ENCODE data around the gene CADM1.

The CADM1 gene

DNA sequence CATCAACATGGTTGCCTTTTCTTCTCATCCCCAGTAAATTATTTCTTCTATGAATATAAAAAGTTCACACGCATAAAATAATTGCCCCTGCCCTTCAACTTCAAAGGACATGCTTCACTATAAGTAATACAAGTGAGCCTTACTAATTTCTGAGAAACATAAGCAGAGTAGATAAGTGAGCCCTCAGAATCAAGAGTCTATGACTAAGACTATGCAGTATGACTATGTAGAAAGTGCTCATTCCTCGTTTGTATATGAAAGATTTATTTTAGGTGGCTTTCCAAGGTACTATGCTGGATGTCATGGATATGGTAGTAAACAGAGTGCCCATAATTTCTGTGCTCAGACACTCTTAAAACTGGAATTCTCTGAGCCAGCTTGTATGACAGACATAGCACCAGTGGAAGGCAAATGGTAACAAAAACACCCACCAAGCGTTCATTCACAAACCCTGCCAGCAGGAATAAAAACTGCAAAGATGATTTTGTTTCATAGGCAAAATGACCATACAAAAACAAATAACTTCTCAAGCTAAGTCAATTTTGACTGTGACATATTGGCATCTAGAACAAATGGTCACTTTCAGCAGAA lies 189.8 kb downstream of the CADM1 start:
- DNase-seq (ENCODE audit: low spot score) = no peak

DNA sequence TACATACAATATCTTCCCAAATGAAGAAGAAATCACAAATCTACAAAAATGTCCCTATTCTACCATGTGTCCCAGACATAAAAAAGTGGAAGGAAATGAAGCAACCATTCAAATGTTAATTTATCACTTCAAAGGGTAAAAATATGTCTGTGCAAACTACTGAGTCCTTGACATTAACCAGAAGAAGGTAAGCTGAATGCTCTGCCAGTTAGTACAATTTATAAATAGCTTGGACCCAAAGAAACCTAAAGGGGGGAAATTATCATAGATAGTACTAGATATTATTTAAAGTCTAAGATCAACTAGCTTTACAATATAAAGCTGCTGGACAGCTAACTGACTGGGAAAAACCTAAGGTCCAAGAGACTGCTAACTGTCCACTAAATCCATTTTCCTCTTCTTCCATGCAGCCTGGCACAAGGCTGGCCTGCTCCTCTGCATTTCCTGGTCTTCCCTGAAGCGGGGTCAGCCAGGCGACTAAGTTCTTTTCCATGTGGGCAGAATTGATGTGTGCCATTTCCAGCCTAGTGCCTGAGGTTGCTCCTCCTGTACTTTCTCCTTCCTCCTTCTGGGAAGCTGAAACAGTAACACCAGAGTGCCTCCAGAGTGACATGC lies 190.9 kb downstream of the CADM1 start:
- DNase-seq (ENCODE audit: low spot score) = no peak

DNA sequence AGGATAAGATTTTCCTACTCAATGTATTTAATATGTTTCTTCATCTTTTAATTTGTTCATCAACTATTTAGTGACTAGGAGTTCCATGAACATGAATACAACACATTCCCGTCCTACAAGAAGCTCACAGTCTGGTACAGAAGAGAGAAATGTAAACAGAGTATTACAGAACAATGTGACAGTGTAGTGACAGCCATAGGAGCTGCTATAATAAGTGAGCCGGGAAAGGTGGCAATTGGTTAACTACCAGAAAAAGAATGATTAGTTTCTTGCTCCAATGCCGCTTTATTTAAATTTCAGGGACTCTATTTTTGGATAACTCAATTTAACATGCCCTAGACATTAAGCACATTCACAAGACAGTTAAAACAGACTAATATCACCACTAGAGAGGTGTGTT lies 192.3 kb downstream of the CADM1 start:
- DNase-seq (ENCODE audit: low spot score) = no peak

DNA sequence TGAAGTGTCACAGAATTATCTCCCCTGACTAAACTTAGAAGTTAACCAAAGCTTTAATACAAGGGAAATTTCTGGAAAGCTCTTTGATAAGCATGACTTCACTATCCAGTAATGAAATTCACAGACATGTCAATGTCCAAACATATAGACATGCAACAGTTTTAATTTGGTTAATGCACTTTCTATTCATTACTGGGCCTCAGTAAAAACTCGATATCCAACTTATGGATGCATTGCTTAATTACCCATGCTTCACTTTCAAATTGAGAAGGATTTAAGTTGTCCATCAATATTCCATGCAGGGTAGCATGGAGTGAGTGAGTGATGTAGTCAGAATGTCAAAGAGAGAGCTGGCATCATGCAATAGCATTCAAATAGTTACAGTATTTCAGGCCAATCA lies 197.5 kb downstream of the CADM1 start:
- no peak for DNase-seq (ENCODE audit: low spot score)

DNA sequence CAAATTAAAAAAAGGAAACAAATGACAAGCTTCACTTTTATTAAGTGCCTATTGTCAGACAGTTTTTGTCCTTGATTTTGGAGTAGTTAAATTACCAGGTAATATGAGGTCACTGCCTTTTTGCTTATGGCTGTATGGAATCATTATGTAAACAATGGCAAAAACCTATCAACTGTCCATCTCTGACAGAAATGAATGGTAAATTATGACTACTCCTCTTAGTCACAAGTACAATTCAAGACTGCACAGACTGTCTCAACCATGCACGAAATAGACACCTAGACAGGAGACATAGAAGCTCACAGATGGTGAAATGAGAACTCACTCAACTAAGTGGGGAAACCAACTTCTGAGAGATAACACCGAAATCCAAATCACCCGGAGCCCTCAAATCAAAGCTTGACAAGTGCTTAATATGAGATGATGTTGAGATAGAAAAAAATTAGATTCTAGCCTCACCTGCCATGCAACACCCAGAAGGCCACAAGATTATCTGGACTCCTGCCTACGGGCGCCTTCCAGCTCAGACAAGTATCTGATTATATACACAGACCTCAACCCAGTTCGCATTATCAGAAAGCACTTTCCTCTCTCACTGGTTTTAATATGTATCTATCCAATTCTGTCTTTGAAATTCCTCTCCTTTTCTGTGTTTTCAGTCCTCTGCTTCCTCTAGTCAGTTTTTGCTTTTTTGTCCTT lies 199.3 kb downstream of the CADM1 start:
- DNase-seq (ENCODE audit: low spot score) = no peak

DNA sequence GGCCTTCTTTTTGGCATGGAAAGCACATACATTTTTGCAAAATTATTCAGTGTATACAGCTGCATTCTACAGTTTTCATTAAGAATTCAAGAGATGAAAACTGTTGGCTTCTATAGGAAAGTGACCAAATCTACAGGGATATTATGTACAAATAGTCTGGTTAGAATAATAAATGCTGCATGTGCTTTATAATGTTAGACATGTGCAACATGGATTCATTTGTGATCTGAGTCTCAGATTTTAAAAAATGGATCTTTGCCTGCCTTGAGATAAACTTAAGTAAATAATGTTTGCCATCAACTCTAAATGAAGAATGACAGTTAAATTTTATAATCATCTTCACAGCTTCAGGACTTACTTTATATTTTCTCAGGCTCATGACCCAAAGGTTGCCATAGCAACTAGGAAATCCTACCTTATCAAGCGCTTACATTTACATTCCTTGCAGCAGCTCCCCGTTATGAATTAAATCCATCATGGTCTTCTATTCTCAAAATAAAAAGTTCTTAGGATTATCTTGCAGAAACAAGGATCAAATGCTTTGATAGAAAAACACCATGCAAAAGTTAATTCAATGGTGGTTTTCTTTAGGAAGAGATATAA lies 200.2 kb downstream of the CADM1 start:
- no peak for DNase-seq (ENCODE audit: low spot score)

DNA sequence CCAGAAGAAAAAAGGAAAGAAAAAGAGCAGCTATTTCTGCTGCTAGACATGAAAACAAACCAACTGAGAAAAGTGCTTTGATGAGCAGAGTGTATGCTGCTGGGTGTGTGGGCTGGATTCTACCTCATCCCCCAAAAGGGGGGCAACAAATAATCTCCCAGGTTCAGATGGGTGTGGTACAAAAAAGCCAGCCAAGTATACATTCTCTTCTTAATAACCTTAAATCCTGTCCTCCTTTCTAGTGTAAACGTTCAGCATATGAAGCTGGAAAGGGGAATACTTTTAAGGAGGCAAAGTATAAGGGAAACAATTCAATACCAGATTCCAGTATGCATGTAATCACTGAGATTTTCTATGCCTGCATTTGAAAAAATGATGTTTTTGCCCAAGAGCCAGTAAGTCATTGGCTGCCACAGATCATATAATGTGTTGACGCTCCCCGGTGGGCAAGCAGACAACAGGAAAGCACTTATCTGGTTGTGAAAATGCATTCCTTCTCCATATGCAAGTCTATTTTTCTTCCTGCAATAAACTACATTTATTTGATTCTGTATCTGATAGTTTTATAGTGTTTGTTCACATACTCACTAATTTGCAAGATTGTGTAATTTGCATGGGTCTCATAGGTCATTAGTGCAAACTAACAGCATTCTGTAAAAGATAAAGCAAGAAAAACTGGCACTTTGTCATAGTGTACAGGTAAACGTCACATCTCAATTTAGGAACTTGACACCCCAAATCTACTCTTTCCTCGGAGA lies 201.1 kb downstream of the CADM1 start:
- DNase-seq (ENCODE audit: low spot score) = no peak

DNA sequence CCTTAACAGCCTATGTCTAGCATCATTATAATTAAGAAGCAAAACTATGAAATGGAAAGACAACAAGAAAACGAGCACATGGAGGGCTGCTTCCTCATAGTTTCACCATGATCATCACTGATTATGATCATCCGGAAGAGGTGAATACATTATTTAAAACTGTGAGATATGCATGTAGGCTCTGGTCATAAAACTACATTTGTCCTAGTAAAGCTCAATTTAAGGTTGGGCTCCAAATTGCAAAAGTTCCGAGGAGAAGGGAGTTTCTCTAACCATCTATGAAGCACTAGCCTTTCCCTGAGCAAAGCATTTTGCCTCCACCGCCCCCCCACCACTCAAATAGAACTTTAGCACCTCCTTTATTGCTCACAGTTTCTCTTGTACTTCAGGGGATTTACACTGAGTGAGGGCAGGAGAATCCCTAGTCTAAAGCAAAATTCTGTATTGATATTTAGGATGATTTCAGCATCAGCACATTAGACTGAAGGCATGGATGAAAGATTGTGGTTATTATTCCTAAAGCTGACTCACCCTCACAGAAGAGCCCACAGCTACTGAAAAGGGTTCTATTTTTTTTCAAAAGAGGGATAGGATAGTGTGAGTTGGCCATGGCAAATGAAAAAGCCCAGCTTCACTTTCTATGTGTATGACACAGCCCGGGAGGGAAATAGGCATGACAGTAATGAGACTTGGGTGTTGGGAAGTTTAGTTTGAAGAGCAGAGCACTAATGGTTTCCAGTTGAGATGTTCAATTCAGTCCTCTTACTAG lies 203.4 kb downstream of the CADM1 start:
- no peak for DNase-seq (ENCODE audit: low spot score)

DNA sequence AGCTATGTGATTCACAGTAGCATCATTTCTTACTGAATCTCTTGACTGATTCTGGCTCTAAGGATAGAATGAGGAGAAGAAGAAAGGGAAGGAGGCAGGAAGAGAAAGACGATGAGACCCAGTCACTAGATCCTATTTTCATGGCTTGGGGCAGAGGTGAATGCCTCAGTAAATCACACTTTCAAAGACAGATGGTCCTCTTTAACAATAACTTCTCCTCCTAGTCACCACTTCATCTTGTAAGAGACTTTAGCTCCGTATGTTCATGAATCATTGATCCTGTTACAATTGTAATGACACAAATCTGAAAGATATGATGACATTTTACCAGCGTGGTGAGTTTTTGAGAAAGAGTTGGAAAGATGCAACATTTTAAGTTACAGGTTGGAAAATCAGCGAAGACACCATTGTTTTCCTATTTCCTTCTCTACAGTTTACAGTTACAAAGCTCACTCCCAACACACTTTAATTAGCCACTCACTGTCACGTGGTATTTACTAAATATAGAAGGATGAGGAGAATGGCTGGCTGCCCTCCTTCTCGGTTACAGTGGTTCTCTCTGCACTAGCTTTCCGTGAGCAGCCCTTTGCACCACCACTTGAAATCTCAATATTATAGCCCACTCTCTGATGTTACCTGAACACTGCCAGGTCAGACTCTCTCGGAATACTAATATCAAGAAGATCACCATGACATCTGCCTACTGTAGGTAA lies 205.8 kb downstream of the CADM1 start:
- no peak for DNase-seq (ENCODE audit: low spot score)

DNA sequence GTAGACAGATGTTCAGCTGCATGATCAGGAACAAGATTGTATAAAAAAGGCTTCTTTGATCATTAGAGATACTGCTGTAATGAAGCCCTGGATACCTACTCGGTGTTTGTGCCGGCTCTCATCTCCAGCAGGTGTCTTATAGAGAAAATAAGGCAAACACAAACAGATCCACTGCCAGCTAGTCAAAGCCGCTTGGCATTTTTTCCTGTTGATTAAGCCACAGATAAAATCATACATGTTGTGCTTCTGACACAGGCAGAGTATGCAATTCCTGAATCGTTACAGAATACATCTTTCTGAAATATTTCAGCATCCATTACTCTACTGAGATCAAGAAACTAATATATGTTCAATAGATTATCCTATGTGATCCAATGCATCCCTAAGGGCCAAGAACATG lies 206.9 kb downstream of the CADM1 start:
- DNase-seq (ENCODE audit: low spot score) = no peak

DNA sequence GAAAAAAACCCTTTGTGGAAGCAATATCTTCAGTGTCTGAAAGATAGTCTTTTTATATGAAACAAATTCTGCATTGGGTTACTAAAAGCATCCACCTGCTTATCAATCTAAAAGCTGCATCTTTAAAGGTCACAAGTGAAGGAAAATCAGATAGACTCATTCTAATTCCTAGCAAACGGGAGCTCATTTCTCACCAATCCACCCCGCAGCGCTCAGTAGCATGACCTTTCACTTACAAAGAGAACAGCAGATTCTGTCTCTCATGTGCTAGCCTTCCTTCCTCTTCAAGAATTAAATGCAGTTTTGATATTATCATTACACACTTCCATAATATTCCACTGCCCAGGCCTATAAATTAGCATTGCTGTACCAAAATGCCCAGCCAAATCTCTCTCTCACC lies 212.9 kb downstream of the CADM1 start:
- DNase-seq (ENCODE audit: low spot score) = no peak

DNA sequence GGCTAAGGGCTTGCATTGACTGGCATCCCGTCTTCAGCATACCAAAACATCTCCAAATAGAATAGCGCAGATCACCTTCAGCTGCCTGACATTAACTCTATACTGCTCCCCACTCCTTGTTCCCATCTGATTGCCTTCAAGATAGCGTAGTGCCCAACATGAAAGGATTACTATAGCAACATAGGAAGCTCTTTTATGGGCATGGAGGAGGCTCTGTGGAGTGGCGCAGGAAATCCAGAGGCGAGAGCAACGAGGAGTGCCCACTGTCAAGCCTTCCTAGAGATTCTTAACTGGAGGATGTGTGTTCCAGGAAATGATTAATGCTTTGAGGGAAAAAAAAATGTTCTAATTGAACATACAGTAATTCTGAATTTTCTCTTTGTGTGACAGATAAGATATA lies 213.3 kb downstream of the CADM1 start:
- no peak for DNase-seq (ENCODE audit: low spot score)

DNA sequence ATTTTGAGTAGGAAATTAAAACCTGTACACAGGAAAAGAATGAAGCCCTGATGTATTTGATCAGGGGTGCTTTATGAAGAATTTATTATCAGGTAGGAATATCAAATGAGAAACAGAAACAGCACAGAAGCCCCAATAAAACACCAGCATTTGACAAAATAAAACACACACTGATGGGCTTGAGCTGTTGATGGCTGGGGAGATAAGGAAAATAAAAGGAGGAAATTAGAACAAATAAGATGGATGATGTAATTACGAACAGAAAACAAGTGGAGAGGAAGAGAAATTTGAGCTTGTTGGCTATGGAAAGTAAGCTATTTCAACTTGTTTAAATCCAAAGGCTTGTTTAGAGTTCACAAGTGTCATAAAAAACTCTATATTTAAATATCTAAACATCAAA lies 213.7 kb downstream of the CADM1 start:
- no peak for DNase-seq (ENCODE audit: low spot score)

DNA sequence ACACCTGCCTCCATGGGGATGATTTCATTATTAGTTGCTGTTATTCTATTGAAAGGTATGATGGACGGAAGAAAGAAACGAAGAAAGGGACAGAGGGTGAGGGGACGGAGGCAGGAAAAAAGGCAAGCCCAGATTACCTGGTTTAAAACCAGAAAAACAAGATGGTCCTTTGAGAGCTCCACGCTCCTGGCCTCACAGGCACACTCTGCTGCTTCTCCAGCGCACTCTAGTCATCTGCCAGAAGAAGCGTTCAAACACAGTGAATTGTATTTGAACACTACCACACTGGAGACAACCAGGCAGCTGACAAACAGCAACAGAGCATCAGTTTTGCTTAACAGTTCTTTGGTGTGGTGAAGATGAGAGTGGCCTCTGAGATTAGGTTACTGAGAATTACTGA lies 216.9 kb downstream of the CADM1 start:
- DNase-seq (ENCODE audit: low spot score) = no peak

DNA sequence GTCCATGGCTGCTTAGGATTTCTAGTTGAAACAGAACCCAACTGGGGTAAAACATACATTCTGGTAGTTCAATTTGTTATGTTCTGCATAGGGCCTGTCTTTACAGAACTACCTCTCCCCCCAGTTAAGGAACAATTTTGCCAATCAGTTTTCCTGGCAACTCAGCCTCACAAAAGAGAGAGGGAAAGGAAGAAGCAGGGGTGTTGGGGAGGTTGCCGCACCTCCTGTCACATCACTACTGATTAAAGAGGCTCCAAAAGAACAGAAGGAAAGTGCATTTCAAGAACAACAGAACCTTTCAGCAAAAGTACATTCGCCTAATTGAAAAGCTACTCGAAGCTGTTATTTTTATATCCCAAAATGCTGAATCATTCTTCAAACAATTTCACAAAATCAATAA lies 217.6 kb downstream of the CADM1 start:
- no peak for DNase-seq (ENCODE audit: low spot score)

DNA sequence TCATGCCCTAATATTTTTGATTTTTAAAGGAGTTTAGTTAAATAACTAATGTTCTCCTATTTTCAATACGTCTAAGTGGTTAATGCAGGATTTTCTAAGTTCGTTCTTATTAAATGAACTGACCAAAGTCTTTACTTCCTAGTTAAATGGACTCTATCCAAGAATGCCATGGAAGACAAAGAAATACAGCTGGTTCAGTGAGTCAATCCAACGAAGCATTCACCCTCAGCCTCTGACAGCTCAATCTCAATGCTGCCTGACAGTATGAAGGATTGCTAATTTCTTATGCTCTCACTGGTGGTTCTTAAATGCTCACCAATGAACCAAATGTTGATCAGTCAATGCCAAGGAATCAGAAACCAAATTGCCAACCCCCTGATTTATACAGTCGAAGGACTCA lies 219.4 kb downstream of the CADM1 start:
- DNase-seq (ENCODE audit: low spot score) = no peak

DNA sequence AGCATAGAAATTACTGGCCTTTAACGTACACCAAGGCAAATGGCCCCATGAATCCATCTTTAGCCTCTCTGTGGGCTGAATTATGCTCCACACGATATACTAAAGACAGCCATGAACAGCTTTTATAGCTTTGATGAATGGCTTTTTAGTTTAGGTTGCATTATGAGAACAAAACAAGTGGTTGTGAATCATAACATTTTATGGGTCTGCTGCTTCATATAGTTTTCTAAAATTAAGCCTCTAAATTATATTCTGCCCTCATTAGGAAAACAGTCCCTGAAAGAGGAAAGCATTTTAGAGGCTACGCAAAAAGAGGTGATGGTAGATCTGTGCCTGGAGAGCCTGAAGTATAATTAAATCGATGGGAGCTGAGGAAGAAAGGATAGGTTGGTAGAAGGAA lies 221.3 kb downstream of the CADM1 start:
- DNase-seq (ENCODE audit: low spot score) = no peak

DNA sequence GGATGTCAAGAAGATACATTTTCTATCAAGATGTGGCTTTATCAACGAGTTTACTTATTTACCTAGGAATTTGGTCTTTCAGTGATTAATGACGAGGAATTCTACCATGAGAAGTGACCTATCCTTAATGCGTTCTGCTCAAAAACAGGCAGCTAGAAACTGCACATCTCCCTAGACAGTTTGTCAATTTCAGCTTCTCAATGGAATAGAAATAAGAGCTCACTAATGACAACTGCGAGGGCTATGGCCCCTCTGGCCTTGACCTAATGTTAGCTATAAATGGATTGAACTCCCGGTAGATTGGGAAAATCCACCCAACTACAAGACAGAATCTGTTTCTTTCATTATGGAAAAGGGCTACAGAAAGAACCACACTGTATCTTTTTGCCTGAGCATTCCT lies 223.4 kb downstream of the CADM1 start:
- no peak for DNase-seq (ENCODE audit: low spot score)

DNA sequence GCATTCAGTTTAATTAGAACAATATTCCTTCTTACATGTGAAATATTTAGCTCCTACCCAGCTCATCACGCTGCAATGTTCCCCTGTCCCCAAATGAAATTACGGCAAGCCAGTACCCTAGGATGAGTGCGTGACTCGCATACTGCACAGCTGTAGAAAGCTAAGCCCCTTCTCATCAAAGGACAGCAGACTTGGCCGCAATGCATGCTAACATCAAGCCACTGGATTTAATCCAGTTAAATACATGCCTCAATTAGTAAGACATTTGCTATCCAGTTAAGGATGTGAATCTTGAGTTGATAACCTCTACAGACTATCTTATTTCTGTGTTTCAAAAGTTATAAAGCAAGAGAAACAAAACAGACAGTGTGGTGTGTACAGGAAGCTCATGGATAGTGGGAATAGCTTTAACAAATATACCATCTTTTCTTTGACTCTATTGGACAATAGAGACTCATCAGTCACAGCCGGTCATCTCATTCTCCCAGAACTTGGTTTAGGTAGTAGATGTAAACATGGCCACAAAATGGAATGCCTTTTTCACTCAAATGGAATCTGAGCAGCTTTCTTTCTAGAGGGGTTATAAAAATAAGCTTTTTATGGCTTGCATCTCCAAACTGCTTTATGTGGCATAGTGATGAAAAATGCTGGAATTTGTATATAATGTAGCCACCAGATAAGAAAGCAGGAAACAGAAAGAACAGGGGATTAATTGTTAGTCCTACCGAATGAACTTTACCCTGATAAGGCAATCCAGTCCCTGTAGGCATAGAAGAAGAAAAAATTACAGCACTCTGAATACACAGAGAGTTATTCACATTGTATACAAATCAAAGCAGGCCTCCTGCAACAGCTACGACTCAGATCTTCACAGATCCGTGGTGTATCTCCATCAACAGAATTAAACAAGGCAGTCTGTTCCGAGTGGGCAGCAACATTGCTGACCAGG lies 224.1 kb downstream of the CADM1 start:
- DNase-seq (ENCODE audit: low spot score) = no peak

DNA sequence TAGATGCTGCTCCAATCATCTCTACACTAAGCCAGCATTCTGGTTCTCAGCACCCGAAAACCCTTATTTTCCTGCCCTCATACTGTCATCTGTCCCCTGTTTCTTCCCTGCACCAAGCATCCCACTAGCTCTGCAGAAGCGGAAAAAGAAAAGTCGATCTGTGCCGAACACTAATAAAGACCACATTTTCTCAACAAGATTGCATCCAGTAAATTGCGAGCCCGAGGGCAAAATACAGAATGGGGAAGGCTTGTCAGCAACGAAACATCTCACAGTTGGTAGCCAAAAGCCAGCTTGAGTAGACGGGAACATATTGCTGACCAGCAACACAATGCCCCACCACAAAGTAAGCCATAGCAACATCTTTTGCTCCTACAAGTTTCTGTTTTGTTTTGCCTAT lies 227.4 kb downstream of the CADM1 start:
- no peak for DNase-seq (ENCODE audit: low spot score)

Data from iPS-NIHi11 (cell line).